Renal cortex interstitium (tissue), 11 donors: Measurements from ENCODE around the gene SLC35A5. TPM values are rescaled to one million over a fixed set of nuclear protein-coding genes. Genes with fewer than 3 reads are reported as not detected.

Source experiments
- DNase-seq, 11 donors: peaks; one replicate each; pipeline ENCODE4 v3.0.0-alpha.2; 2013; ENCODE audit warnings: low read depth in 9 of 11, low spot score in 4 of 11; ENCODE audit errors: extremely low read depth in 1 of 11
- polyA plus RNA-seq, 3 donors: library from polyadenylated mRNA; unstranded; fragments of 120-200 nt; gene quantifications; one replicate each; pipeline ENCODE4 v1.2.1, GENCODE V29; 2013; ENCODE audit not compliant: insufficient read length in 3 of 3

SLC35A5 gene
- polyA plus RNA-seq, 3 donors = 60.3 to 74.0 (median 66.7) TPM

- no peak for DNase-seq
These were observed 44.3 kb downstream of the SLC35A5 start for GRCh38 chr3:112606098-112606497.

DNA sequence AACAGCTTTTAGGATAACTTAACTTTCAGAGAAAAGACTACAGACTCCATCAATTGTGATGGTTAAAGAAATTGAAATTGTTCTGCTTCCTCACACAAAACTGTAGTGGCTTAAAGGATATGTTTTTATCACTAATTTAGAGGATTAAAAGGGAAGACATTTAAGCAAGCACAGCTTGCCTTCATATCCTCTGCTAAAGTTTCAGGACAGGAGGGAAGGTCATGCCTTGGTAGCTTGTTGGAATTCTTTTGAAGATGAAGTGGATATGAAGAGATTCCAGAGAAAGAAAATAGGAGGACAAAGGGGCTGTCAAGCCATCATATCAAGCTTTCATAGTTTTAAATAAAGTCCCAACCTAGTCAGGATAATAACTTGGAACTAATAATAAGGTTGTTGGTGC lies 46.0 kb downstream of the SLC35A5 start:
- DNase-seq = peak in 1 of 11 donors; percentile 31

DNA sequence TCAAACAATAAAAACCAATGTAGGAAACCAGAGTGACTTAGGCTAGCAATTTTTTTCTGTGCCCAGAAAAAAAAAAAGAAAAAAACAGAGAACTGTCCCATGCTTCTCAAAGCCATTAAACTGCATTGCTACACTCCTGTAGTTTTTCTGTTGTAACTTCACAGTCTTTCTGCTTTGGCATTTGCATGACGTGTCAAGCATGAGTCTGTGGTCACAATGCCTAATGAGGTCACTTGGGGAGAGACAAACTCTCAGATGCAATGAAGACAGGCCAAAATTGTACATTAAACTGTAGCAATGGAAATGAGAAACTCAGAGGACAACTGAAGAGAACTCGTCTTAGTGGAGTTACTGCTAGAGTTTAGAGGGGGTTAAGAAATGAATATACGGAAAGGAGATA lies 48.3 kb downstream of the SLC35A5 start:
- DNase-seq = no peak

- no peak for DNase-seq
These were observed 50.1 kb downstream of the SLC35A5 start for GRCh38 chr3:112611752-112612515.

GRCh38 chr3:112615989-112616731 lies 54.3 kb downstream of the SLC35A5 start:
- no peak for DNase-seq

DNA sequence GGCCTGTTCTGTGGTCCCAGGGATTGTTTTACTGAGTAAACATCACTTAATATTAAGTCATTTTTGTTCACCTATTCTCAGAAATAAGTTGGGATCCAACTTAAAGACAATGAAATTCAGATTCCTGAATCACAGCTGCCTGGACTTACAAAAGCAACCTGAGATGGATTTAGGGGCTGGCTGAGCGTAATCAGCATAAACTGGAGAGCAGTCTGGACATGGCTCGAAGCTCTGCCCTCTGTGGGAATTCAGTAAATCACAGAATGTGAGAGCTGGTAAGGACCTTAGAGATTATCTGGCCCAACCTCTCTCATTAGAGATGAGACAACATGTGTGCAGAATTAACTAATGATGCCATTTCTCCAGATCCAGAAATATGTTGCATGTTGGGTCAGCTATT lies 55.4 kb downstream of the SLC35A5 start:
- no peak for DNase-seq

GRCh38 chr3:112619295-112619694 lies 57.5 kb downstream of the SLC35A5 start:
- no peak for DNase-seq

GRCh38 chr3:112623213-112623612 lies 61.4 kb downstream of the SLC35A5 start:
- no peak for DNase-seq

DNA sequence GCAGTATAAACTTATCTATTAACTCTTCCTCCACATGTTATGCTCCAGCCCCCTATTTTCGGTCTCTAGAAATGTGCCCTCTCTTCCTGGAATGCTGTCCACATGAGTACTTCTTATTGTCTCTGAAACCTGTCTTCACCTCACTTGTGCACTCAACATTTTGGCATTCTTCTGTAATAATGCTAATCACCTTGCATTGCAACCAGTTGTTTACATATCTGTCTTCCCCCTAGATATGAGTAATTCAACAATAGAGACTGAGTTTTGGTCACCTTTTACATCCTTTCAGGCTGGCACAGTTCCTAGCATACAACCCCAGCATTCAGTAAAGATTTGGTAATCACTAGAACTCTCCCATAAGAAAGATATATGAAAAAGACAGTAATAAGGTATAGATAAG lies 61.9 kb downstream of the SLC35A5 start:
- no peak for DNase-seq

DNA sequence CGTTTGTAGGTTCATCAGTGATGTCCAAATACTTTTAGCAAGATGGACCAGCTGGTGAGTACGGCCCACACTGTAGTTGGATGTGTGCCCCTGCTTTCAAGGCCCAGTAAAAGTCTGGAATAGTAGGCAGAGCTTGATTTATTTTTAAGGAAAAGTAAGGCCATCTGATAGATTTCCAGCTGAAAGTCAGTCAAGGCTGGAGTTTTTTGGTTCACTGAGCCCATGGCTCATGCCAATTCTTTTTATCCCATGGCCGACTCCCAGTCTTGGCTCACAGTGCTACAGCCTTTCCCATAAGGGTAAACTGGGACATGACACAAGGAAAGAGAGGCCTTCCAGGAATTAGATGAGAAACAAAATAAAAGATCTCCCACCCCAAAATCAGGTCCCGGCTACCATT lies 65.6 kb downstream of the SLC35A5 start:
- DNase-seq = no peak

- DNase-seq = no peak
These were observed 66.1 kb downstream of the SLC35A5 start for GRCh38 chr3:112627919-112628466.

DNA sequence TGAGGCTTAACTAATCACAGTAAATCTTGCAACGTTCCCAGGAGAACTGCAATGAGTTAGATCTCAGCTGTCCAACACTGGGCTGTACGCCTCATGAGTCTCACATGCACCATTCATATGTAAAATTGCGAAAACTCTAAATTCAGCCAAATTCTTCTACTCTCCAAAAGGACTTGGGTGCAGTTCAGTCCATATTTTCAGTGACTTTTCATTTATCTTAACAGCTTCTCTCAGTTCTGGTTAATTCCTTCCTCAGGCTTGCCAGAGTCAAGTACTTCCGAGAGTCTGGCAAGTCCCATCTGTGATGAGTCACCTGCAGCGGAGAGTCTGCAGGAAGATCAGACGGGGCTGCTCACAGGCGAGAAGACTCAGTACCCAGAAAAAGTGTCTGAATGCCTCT lies 67.6 kb downstream of the SLC35A5 start:
- no peak for DNase-seq

- no peak for DNase-seq
These were observed 69.4 kb downstream of the SLC35A5 start for GRCh38 chr3:112631257-112631656.

- no peak for DNase-seq
These were observed 70.8 kb downstream of the SLC35A5 start for GRCh38 chr3:112632596-112632995.

GRCh38 chr3:112633191-112633590 lies 71.3 kb downstream of the SLC35A5 start:
- no peak for DNase-seq

DNA sequence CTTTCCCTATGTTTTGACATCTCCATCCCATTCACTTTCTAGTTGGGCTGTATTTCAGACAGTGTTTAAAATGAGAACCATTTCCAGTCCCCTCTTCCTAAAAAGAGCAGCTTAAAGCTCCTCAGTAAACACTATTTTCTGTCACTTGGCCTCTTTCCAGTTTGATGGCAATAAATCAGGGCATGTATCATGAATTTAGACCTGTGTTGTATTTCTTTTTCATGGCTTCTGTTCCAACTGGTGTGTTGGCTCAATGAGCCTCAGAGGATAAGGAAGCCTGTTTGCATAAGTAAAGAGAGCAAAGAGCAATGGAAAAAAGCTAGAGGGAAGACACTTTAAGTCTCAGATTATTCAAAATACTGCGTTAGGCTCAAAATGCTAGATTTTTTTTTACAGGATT lies 71.9 kb downstream of the SLC35A5 start:
- DNase-seq = peak in 10 of 11 donors; percentile 66 to 82 (median 75)

GRCh38 chr3:112634786-112635541 lies 73.1 kb downstream of the SLC35A5 start:
- DNase-seq = no peak
